IPS DF 4.7 (cell line): ENCODE results near the gene KCNJ16.
"Not testable (repeated sequence)": the region's sequence is repeated elsewhere in the genome, so short reads cannot be mapped to it uniquely, and the experiment has no call there.

ENCODE experiments used
- DNase-seq: peaks from one replicate; pipeline ENCODE4 v3.0.0-alpha.2; 2013; ENCODE audit warnings: low spot score; ENCODE audit errors: extremely low read depth

Gene KCNJ16

DNA sequence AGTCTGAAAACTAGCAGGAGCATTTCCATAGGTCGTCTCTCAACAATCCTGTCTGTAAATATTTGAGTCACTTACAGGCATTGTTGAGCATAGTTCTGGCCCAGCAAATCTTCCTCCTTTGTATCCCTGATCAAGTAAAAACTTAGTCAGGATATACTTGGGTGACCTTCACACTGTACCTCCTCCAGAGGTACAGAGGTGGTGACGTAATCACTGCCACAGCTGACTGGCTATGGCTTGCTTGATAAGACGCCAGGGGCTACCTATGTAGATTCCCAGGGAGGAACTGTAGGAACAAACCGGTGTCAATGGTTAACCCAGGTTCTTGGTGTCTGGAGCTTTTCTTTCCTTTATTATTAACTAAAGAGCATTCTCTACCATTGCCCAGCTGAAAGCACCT, at the start of gene KCNJ16:
TSS of gene KCNJ16 (plus strand) at position 270 of the 400 bp plus-strand sequence. CDS start 56,863 bp downstream, outside the sequence.
- no peak for DNase-seq

DNA sequence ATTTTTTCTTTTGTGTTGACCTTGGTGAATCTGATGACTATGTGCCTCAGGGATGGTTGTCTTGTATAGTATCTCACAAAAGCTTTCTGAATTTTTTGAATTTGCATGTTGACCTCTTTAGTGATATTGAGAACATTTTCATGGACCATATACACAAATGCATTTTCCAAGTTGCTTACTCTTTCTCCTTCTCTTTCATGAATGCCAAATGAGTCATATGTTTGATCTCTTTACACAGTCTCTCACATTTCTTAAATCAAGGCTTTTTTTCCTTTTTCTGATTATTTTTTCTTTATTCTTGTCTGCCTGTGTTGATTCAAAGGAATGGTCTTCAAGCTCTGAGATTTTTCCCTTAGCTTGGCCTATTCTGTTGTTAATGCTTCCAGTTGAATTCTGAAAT, 46.6 kb upstream of the KCNJ16 start:
- DNase-seq: no peak

DNA sequence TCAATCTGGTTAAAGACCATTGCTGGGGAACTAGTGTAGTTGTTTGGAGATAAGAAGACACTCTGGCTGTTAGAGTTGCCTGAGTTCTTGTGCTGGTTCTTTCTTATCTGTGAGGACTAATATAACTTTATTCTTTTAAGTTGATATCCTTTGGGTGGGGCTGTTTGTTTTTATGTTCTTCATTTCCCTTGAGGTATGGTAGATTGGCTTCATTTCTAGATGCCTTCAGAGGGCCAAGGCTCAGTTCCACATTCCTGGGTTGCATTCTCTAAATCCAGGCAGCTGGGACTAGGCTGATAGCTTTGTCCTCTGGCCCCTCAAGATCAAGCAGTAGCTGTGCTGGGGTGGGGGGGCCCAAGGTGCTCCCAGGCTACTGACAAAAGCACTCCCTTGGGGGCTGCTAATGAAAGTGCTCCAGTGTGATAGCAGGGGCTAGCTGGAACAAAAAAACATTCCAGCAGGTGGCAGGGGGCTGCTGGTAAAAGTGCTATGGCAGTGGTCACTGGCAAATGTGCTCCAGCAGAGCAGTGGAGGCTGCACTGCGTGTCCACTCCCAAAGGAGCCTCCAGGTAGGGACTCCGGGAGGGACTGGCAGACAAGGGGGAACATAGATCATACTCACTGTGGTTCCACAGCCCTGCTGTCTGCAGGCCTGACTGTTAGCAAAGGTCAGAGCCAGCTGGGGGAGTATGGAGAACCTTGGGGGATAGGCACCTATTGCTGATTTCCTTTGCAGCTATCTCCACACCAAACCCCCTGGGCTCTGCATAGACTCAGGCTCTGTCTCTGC, 45.9 kb upstream of the KCNJ16 start:
- DNase-seq: no peak

DNA sequence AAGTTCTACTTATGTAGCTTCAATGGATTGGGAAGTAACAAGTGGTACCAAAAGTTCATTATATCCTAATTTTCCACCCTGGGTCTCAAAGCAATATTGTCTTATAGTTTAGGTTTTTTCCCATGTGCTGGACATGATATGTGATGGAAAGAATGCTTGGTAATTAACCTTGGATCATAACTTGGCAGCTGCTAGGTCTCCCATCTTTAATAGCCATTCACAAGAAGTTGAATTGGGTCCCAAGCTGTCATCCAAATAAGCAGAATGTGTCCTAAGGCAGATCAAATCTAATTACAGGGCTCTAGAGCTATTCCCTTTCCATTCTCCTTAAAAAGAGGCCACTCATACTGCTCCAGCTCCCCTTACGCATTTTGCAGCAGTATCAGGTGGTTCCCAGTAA, 44.7 kb upstream of the KCNJ16 start:
- no peak for DNase-seq

DNA sequence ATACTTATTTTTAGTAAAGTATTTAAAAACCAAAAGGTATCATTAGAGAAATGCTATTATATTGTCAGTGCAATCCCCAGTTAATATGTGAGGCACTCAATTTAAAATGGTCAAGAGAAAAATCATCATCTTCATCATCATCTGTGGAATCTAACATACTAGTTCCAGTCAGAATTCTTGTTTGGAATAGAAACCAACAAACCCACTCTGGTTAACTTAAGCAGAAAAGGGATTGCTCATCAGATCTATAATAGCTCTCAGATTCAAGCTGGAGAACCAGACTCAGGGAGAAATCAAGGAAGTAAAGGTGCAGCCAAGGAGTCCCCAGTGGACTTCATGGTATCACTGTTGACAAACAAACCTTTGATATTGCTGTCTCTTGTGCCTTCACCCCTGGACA, 43.7 kb upstream of the KCNJ16 start:
- no peak for DNase-seq

DNA sequence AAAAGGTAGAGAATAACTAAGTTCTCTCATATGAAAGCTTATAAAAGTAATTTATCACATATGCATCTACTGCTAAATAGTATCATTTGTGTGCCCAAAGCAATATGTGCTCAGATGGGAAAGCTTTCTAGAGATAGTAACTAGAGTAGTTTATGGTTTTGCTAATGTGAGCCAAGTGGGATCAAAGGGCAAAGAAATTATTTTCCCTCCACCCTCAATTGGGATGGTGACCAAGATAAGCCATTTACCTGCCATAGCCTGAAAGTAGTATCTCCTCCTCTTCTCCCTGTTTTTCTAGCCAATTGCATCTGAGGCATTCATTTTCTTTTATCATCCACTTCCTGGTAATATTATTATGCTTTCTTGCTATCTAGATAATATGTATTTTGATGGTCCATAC, 41.9 kb upstream of the KCNJ16 start:
- DNase-seq: no peak

DNA sequence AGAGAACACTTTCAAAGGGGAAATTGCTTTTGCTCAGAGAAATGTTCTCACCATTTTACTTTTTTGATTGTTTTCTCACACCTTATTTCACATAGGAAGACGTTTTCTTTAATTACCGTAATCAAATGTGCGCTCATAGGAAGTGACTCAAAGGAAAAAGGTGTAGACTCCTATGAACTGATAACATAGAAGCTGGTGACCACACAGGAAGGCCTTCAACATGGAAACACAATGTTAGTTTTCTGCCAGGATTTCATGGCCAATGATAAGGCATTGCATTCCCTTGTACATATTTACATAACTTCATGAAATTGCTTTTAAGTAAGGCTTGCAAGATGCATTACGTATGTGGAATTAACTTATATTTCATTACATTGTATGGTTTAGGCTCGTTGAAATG, 40.9 kb upstream of the KCNJ16 start:
- no peak for DNase-seq

DNA sequence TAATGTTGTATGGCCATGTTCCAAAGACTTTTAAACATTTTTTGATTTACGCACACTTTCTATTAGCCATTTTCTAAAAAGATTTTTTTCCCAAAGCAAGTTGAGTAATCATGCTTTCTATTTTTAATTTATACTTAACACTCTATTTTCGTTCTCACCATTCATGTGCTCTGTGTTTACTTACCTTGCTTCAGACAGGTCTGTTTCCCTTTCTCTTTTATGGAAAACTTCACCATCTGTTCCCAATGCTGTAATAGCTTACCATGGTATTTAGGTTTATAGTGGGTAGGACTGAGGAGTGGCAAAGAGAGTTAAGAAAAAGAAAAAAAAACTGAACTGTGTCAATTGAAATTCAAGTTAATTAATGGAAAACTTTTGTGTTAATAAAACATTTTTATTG, 37.5 kb upstream of the KCNJ16 start:
- DNase-seq: no peak

DNA sequence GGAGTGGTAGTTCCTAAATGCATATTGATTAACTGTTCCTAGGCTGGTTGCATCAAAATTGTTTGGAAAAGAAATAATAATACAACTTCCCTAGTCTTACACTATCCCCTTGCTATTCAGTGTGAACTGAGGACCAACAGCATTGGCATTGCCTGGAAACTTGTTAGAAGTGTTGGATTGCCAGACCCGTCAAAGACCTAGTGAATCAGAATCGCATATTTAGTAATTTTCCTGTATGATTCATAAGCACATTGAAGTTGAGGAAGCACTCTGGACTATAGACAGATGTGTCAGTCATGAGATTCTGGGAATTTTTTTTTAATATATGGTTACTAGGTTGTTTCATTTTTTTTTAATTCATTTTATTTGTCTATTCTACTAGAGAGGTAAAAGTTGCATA, 34.7 kb upstream of the KCNJ16 start:
- DNase-seq: no peak

DNA sequence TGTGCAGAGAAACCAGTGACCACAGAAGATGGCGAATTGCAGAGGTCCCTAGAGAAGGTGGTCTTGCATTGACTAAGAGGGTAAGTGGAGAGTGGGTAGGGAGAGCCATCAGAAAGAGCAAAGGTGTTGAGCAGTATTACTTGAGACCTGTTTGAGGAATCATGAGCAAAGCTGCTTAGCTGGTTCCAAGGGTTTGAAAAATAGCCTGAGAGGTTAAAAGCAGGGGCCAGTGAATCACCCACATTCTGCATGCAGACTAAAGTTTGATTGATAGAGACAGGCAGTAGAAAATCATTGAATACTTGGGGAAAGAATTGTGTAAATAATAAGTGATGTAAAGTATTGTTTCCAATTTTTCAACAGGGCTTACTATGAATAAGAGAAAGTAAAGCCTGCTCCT, 34.0 kb upstream of the KCNJ16 start:
- DNase-seq: no peak

DNA sequence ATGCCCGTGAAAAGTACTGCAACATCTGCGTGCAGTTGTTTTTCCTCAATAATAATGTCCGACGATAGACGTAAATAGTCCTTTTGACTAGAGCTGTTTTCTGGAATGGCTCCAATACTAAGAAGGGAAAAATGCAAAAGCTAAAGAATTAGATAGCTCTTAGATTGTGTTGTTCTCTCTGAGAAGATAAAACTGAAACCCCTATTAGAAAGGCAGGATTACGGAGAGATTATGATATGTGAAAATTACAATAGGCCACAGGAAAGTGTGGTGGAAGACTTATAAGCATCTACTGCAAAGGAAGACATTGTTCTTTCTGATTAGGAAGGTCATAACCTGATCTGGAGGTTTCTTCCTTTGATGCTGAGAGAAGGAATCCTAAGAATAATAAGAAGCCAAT, 33.5 kb upstream of the KCNJ16 start:
- DNase-seq: no peak

DNA sequence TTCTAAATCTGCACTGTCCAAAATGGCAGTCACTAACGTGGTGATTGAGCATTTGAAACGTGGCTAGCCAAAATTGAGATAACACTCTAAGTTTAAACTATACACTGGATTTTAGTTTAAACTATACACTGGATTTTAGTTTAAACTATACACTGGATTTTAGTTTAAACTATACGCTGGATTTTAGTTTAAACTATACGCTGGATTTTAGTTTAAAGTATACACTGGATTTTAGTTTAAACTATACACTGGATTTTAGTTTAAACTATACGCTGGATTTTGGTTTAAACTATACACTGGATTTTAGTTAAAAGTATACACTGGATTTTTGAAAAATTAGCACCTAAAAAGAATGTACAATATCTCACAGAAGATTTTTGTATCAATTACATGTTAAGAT, 29.2 kb upstream of the KCNJ16 start:
- not testable (repeated sequence) for DNase-seq

DNA sequence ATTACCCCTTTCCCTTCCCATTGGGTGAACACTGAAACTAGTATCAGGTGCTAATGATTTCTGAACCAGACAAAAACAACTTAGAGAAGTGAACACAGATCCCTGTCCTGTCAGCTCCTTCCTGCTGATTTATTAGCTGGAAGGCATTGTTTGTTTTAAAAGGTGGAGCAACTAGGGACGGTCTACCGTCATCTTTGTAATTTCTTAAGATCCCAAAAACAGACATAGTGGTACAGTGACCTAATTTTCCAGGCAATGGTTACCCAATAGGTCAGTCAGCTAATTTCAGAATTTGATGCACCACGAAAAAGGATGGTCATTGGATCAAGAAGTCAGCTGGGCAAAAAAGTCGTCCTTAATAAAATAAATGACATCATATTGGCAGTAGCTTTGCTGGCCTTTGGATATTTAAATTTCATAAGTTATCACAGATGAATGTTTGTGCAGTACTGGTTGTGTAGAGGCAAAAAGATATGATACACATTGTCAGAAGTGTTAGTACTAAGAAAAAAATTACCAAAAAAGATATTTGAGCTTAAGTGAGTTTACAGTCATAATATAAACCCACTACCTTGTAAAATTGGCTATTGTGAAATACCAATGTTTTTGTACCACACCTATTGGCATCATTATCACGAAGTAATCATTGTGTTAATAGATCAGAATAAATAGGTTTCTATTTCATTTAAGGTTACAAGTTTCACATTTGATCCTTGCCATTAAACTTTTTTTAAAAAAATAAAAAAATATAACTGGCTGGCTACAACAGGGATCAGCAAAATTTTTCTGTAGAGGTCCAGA, 27.2 kb upstream of the KCNJ16 start:
- no peak for DNase-seq

DNA sequence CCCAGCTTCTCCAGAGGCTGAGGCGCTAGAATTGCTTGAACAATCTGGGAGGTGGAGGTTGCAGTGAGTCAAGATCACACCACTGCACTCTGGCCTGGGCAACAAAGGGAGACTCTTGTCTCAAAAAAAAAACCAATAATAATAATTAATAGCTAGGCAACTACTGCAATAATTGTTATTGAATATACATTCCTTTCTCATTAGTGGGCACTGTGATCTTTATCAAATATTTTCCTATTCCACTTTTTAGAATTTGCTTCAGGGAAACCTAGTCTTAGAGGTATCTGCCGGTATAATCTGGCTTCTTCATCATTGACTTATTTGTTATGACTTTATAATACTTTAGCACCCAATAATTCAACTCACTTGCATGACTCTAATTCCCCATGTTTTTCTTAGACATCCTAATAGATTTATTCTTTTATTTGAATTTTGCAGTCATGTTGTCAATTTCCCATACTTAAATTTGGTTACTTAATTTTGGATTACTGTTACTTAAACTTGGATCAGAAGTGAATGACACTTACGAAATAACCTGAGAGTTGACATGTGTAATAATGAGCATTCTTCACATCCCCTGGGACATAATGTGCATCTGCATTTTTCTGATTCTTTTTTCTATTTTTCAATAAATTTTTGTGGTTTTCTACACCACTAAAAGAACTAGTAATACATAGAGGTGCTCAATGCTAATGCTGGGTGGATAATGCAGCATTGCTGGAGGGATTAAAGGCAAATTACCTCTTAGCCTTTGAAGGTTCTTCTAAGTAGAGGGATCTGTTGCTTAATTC, 25.0 kb upstream of the KCNJ16 start:
- no peak for DNase-seq

DNA sequence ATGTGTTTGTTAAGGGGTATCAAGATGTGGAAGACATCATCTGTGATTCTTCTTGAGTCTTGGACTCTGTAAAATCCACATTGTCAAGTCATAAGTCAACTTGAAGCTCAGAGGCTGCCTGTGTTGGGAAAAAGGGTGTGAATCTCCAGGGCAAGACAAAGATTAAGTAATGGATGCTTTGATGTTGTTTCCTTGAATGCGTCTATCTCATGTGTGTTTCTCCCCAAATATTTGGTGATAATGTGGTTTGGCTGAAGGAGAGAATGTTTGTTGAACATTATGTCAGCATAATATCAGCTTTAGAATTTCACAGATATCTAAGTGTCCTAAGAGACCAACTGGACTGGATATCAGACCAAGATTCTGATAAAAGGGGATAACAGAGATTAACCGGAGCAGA, 24.1 kb upstream of the KCNJ16 start:
- DNase-seq: no peak

DNA sequence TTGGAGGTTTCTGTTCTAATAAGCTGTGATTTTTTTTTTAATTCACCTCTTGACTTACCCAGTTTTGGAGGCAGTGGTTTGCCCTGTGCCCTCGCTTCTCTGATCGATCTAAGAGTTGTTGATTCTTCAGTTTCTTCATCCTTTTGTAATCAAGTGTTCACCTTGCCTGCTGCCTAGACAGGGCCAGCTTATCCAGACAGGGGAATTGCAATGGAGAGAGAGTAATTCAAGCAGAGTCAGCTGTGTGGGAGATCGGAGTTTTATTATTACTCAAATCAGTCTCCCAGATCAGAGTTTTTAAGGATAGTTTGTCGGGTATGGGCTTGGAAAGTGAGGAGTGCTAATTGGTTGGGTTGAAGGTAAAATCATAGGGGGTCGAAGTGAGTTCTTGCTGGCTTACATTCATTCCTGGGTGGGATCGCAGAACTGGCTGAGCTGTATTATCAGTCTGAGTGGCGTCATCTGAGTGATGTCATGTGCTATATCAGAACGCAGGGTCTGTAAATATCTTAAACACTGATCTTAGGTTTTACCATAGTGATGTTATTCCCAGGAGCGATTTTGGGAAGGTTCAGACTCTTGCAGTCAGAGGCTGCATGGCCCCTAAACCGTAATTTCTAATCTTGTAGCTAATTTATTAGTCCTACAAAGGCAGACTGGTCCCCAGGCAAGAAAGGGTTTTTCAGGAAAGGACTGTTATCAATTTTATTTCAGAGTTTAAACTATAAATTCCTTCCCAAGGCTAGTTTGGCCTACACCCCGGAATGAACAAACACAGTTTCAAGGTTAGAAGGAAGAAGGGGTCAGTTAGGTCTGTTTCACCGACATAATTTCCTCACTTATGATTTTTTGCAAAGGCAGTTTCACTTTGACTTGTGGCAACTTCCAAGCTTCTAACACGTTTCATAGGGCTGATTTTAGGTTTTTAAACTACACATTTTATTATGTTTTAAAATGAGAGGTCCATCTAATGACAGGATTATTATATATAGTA, 21.5 kb upstream of the KCNJ16 start:
- DNase-seq: no peak

DNA sequence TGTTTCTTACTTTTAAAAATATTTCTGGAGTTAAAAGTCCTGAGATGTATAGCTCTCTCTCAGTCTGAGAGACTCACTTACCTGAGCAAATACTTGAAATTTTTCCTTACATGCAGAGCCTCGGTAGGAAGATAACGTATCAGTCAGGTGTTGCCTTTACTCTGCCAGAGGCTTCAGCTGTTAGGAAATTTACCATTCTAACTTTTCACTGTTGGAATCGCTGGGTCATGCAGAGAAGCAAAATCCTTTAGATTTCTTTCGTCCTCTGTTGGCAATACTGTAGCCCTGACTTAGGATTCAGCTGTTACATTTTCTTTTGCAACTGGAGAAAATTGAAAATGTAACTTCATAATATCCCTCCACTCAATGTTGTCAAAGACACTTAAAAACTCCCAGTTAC, 20.0 kb upstream of the KCNJ16 start:
- DNase-seq: no peak

DNA sequence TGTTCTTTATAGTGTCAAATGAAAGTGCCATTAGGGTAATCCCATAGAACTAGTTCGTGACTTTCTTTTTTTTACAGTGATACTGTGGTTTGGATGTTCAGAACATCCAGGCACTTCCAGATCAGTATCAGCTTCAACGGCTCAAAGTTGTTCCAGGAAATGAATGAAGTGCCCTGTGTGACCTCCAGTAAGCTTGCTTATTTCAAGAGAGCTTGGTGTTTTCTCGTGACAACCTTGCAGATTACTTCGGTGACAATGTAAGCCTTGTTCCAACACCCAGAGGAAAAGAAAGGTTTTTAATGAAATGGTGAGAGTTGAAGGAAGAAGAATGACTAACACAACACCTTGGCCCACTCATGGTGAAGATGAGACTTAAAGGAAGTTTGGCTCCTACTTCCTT, 16.0 kb upstream of the KCNJ16 start:
- DNase-seq: no peak

DNA sequence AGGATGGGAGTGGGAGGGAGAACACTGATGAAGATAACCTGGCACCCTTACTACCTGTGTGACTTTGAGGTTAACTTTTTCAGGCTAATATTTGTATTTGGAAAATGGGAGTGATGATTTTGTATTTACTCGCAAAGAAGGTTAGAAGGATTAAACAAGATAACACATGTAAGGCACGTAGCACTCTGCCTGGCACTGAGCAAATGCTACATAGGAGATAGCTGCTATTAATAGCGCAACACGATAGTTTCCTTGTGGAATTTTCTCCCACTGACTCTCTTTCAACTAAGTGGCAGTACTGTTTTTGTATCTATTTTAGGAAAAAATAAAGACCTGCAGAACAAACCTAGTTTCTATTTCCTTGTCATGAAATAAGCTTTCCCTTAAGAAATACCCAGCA, 15.4 kb upstream of the KCNJ16 start:
- no peak for DNase-seq

DNA sequence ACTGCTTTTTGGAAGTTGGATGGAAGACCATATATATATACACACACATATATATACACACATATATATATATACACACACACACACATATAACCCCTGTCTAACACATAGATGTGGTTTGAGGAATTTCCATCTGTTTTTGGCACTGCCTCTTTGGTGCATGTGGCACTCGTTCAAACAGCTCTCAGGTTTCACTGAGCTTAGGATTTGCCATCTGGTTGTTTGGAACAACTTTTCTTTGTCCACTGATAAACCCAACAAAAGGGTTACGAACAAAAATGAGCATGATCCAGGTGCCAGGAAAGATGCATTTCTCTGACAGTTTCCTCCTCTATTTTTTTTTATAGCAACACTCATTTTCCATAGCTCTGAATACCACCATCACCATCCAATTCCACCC, 14.6 kb upstream of the KCNJ16 start:
- no peak for DNase-seq

DNA sequence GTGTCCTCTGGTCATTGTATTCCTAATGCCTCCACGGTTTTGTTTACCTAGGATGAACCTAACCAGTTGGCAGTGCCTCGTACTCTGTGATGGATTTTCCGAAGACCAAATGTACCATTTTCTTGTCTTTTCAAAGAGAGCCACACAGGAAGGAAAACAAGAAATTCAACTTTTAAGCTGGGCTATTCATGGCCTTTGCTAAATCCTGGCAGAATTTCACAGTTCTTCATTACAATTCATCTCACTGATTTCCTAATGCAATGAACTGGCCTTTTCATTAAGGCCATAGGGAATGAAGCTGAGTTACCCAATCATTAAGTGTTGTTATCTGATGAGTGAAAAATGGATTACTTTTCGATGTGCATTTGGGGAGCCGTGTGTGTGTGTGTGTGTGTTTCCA, 7.9 kb upstream of the KCNJ16 start:
- DNase-seq: no peak
